Lower leg skin (tissue), 3 donors: ENCODE data around the gene TSPAN6.

Experiments
- CTCF ChIP-seq, 3 donors: fragments of 450-650 bp; IDR thresholded peaks; one replicate each; pipeline ENCODE4 v1.5.1; 2016; ENCODE audit warnings: antibody characterized with exemption in 3 of 3, mild to moderate bottlenecking in 3 of 3, moderate library complexity in 2 of 3
- POLR2A ChIP-seq, 2 donors: fragments of 450-650 bp; IDR thresholded peaks; one replicate each; pipeline ENCODE4 v1.6.1; 2016 to 2017; ENCODE audit warnings: antibody characterized with exemption in 2 of 2, mild to moderate bottlenecking in 1 of 2, moderate library complexity in 1 of 2

GRCh38 chrX:100587861-100588260 lies 48.7 kb downstream of the TSPAN6 start:
- TF ChIP-seq POLR2A (IDR thresholded peaks at IDR 0.05) = no peak
- no peak for TF ChIP-seq CTCF (IDR thresholded peaks at IDR 0.05)
